Measurements from ENCODE around the gene SLC6A9.

DNA sequence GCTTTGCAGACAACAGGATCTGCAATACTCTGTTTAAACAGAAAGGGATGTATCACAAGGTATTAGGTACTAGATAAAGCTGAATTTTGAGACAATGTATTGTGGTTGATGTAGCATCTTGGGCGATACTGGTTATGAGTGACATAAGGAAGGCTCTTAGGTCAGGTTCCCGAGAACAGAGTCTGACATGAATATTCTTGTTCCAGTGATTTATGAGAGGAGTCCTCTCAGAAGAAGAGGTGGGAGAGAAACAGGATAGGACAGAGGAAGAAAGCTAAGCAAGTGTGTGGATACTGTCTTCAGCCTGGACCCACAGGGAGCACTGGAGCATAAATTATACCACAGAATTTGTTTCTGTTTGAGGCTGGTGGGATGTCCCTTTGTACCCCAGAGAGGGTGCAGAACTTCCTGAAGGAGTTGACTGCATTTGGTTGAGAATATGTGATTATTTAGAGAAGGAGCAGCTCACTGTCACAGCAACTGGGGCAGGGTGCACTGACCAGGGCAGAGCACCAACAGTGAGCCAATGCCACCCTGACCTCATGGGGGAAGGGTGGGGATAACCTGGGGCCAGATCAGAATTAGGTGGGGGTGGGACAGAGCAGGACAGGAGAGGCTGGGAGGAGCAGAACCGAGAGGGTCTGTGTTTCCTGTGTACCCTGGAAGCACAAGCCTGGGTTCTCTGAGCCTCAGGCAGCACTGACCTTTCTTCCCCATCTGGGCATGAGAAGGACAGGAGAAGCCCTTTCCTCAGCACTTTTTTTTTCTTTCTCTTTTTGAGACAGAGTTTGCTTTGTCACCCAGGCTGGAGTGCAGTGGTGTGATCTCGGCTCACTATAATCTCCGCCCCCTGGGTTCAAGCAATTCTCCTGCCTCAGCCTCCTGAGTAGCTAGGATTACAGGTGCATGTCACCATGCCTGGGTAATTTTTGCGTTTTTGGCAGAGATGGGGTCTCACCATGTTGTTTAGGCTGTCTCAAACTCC lies 36.3 kb upstream of the SLC6A9 start:
- TF ChIP-seq, protein P1, sequence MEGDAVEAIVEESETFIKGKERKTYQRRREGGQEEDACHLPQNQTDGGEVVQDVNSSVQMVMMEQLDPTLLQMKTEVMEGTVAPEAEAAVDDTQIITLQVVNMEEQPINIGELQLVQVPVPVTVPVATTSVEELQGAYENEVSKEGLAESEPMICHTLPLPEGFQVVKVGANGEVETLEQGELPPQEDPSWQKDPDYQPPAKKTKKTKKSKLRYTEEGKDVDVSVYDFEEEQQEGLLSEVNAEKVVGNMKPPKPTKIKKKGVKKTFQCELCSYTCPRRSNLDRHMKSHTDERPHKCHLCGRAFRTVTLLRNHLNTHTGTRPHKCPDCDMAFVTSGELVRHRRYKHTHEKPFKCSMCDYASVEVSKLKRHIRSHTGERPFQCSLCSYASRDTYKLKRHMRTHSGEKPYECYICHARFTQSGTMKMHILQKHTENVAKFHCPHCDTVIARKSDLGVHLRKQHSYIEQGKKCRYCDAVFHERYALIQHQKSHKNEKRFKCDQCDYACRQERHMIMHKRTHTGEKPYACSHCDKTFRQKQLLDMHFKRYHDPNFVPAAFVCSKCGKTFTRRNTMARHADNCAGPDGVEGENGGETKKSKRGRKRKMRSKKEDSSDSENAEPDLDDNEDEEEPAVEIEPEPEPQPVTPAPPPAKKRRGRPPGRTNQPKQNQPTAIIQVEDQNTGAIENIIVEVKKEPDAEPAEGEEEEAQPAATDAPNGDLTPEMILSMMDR (IDR thresholded peaks at IDR 0.05; ENCODE audit: control extremely low read depth in 1 of 3, insufficient read depth in 1 of 3, low read depth in 1 of 3, low read length in 3 of 3): no peak
- no peak for TF ChIP-seq EZH2 (IDR thresholded peaks at IDR 0.05; ENCODE audit: low read depth, low read length, severe bottlenecking)
- no peak for TF ChIP-seq JUN (IDR thresholded peaks at IDR 0.05; ENCODE audit: low read depth, low read length)
- no peak for TF ChIP-seq CBX8 (IDR thresholded peaks at IDR 0.05; ENCODE audit: borderline replicate concordance, low read depth, low read length)
- TF ChIP-seq ZNF274 (IDR thresholded peaks at IDR 0.05; ENCODE audit: borderline replicate concordance, extremely low read depth, low read length): no peak
- TF ChIP-seq, protein P2, sequence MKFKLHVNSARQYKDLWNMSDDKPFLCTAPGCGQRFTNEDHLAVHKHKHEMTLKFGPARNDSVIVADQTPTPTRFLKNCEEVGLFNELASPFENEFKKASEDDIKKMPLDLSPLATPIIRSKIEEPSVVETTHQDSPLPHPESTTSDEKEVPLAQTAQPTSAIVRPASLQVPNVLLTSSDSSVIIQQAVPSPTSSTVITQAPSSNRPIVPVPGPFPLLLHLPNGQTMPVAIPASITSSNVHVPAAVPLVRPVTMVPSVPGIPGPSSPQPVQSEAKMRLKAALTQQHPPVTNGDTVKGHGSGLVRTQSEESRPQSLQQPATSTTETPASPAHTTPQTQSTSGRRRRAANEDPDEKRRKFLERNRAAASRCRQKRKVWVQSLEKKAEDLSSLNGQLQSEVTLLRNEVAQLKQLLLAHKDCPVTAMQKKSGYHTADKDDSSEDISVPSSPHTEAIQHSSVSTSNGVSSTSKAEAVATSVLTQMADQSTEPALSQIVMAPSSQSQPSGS (IDR thresholded peaks at IDR 0.05; ENCODE audit: low read length): no peak

Data from H1 (cell line).